OCI-LY1 (cell line): ENCODE results near the gene ARHGEF6.
A peak's percentile ranks its signal among the peaks of the same experiment; 100 is the strongest.

ENCODE experiments used
- H2AFZ ChIP-seq: fragments of 200-600 bp; sonication (generic), shearing (Covaris generic); 2 replicates; pipeline ENCODE4 v1.6.0; 2014; ENCODE audit warnings: antibody characterized with exemption, mild to moderate bottlenecking, low read length
- H3F3A ChIP-seq: fragments of 200-600 bp; sonication (generic), shearing (Covaris generic); 2 replicates; pipeline ENCODE4 v1.6.0; 2014; ENCODE audit warnings: mild to moderate bottlenecking, antibody characterized with exemption, low read length, moderate library complexity; ENCODE audit not compliant: insufficient read depth
- H3K27ac ChIP-seq: fragments of 200-600 bp; sonication (generic); 2 replicates; pipeline ENCODE4 v1.5.1; 2014; ENCODE audit warnings: low read length, mixed run types, mild to moderate bottlenecking, low read depth; ENCODE audit not compliant: poor library complexity, severe bottlenecking
- H3K27me3 ChIP-seq: fragments of 200-600 bp; sonication (generic); 2 replicates; pipeline ENCODE4 v1.6.0; 2014; ENCODE audit warnings: antibody characterized with exemption, mild to moderate bottlenecking, low read length, moderate library complexity; ENCODE audit not compliant: insufficient read depth
- H3K36me3 ChIP-seq: fragments of 200-600 bp; sonication (generic); 2 replicates; pipeline ENCODE4 v1.6.1; 2014; ENCODE audit warnings: mild to moderate bottlenecking, antibody characterized with exemption, low read length, moderate library complexity, mixed read lengths; ENCODE audit not compliant: insufficient read depth
- H3K4me1 ChIP-seq: fragments of 200-600 bp; sonication (generic); 2 replicates; pipeline ENCODE4 v1.5.1; 2014; ENCODE audit warnings: mild to moderate bottlenecking, low read length, moderate library complexity; ENCODE audit not compliant: insufficient read depth, severe bottlenecking
- H3K4me2 ChIP-seq: fragments of 200-600 bp; sonication (generic), shearing (Covaris generic); 2 replicates; pipeline ENCODE4 v1.6.1; 2014; ENCODE audit warnings: low read length
- H3K4me3 ChIP-seq: fragments of 200-600 bp; sonication (generic); 2 replicates; pipeline ENCODE4 v1.5.1; 2014; ENCODE audit warnings: low read length, low read depth, mild to moderate bottlenecking, mixed read lengths; ENCODE audit not compliant: poor library complexity, severe bottlenecking
- H3K79me2 ChIP-seq: fragments of 200-600 bp; shearing (Covaris generic); 2 replicates; pipeline ENCODE4 v1.6.1; 2016; ENCODE audit warnings: mixed run types, low read length, mixed read lengths; ENCODE audit not compliant: insufficient read depth
- H3K9ac ChIP-seq: fragments of 200-600 bp; sonication (generic), shearing (Covaris generic); 2 replicates; pipeline ENCODE4 v1.6.1; 2014; ENCODE audit warnings: mild to moderate bottlenecking, low read length, mixed read lengths
- H3K9me2 ChIP-seq: fragments of 200-600 bp; sonication (generic), shearing (Covaris generic); 2 replicates; pipeline ENCODE4 v1.6.1; 2014; ENCODE audit warnings: low read depth, mild to moderate bottlenecking, low read length, mixed read lengths
- H3K9me3 ChIP-seq: fragments of 200-600 bp; shearing (Covaris generic); 2 replicates; pipeline ENCODE4 v1.6.1; 2014; ENCODE audit warnings: low read length, mixed read lengths
- H4K20me1 ChIP-seq: fragments of 200-600 bp; sonication (generic), shearing (Covaris generic); 2 replicates; pipeline ENCODE4 v1.6.0; 2016; ENCODE audit warnings: mild to moderate bottlenecking, low read length; ENCODE audit not compliant: insufficient read depth
- EZH2 ChIP-seq: fragments of 200-600 bp; sonication (generic), shearing (Covaris generic); IDR thresholded peaks from 2 replicates; pipeline ENCODE4 v1.8.0; 2017; ENCODE audit warnings: borderline replicate concordance, mixed run types, mild to moderate bottlenecking, antibody characterized with exemption, low read length, moderate library complexity, mixed read lengths
- TF ChIP-seq, protein P1 (sequence below): fragments of 200-600 bp; sonication (generic), shearing (Covaris generic); IDR thresholded peaks from 2 replicates; pipeline ENCODE4 v1.5.1; 2017; ENCODE audit warnings: mild to moderate bottlenecking, antibody characterized with exemption, low read length, moderate library complexity, mixed read lengths

ARHGEF6 gene, protein sequence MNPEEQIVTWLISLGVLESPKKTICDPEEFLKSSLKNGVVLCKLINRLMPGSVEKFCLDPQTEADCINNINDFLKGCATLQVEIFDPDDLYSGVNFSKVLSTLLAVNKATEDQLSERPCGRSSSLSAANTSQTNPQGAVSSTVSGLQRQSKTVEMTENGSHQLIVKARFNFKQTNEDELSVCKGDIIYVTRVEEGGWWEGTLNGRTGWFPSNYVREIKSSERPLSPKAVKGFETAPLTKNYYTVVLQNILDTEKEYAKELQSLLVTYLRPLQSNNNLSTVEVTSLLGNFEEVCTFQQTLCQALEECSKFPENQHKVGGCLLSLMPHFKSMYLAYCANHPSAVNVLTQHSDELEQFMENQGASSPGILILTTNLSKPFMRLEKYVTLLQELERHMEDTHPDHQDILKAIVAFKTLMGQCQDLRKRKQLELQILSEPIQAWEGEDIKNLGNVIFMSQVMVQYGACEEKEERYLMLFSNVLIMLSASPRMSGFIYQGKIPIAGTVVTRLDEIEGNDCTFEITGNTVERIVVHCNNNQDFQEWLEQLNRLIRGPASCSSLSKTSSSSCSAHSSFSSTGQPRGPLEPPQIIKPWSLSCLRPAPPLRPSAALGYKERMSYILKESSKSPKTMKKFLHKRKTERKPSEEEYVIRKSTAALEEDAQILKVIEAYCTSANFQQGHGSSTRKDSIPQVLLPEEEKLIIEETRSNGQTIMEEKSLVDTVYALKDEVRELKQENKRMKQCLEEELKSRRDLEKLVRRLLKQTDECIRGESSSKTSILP

GRCh38 chrX:136780763-136781162 lies at the start of gene ARHGEF6:
Gene ARHGEF6, minus strand, starts transcription at chrX:136780932. Its CDS starts 50 bp downstream, at chrX:136780882.
- no peaks in the 10 kb centered on the region for H4K20me1 ChIP-seq
- TF ChIP-seq EZH2: no peak
- TF ChIP-seq, protein P1, sequence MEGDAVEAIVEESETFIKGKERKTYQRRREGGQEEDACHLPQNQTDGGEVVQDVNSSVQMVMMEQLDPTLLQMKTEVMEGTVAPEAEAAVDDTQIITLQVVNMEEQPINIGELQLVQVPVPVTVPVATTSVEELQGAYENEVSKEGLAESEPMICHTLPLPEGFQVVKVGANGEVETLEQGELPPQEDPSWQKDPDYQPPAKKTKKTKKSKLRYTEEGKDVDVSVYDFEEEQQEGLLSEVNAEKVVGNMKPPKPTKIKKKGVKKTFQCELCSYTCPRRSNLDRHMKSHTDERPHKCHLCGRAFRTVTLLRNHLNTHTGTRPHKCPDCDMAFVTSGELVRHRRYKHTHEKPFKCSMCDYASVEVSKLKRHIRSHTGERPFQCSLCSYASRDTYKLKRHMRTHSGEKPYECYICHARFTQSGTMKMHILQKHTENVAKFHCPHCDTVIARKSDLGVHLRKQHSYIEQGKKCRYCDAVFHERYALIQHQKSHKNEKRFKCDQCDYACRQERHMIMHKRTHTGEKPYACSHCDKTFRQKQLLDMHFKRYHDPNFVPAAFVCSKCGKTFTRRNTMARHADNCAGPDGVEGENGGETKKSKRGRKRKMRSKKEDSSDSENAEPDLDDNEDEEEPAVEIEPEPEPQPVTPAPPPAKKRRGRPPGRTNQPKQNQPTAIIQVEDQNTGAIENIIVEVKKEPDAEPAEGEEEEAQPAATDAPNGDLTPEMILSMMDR: no peak
- H3K27ac ChIP-seq: peak within 1 kb of the TSS; percentile 80
- H3K4me3 ChIP-seq: peak within 1 kb of the TSS; percentile 68
- no peaks in the 10 kb centered on the region for H3K9me2 ChIP-seq
- peaks cover 3% of the 10 kb centered on the region; the same call in 1 of the 2 replicates for H3K36me3 ChIP-seq
- H3K4me1 ChIP-seq: peaks cover 36% of the 10 kb centered on the region
- H3K27me3 ChIP-seq: no peaks in the 10 kb centered on the region
- H3K4me2 ChIP-seq: peak within 1 kb of the TSS; percentile 76
- H2AFZ ChIP-seq: peak within 1 kb of the TSS; percentile 78; the same call in 1 of the 2 replicates
- H3K9me3 ChIP-seq: no peaks in the 10 kb centered on the region
- H3F3A ChIP-seq: no peaks in the 10 kb centered on the region
- H3K79me2 ChIP-seq: no peaks in the 10 kb centered on the region; the same call in 1 of the 2 replicates
- peak within 1 kb of the TSS; percentile 78 for H3K9ac ChIP-seq

DNA sequence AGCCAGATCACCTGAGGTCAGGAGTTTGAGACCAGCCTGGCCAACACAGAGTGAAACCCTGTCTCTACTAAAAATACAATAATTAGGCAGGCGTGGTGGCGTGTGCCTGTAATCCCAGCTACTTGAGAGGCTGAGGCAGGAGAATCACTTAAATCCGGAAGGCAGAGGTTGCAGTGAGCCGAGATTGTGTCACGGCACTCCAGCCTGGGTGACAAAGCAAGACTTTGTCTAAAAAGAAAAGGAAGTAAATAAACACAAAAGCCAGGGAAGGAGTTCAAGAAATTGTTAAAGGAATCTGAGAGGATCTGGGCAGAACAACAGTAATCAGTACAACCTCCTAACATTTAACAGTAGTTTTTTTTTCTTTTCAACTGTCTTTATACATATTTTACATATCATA lies 48.7 kb upstream of the ARHGEF6 start:
- Histone ChIP-seq H3K4me1 (no peaks in the 10 kb centered on the region), H3K9me3 (no peaks in the 10 kb centered on the region), H3K27me3 (no peaks in the 10 kb centered on the region), H3K4me2 (no peak overlapping the region), H3K79me2 (no peaks in the 10 kb centered on the region), H3K9ac (no peak overlapping the region), H3K27ac (no peak overlapping the region), H3K9me2 (no peaks in the 10 kb centered on the region), H3F3A (no peaks in the 10 kb centered on the region), H3K36me3 (no peaks in the 10 kb centered on the region), H2AFZ (no peak overlapping the region), H4K20me1 (no peaks in the 10 kb centered on the region), H3K4me3 (no peak overlapping the region)
- TF ChIP-seq EZH2: no peak
- TF ChIP-seq, protein P1: no peak

DNA sequence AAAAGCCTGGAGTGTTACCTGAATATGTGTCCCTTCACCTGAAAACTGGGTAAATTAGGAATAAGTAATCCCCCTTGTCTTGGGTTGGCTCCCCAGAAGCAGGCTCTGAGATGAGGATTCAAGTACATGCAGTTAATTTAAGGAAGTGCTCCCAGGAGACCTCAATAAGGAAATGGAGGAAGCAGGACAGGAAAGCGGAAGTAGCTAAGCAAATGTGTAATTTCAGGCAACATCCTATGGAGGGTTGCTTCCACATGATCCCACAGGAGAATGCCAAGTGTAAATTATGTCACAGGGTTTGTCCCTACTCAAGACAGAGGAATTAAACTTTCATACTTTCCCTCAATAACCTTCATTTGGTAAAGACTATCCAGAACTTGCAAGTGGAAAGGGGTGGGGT lies 48.1 kb upstream of the ARHGEF6 start:
- no peak overlapping the region for H3K9ac ChIP-seq
- no peak overlapping the region for H3K27ac ChIP-seq
- H3K79me2 ChIP-seq: no peaks in the 10 kb centered on the region
- TF ChIP-seq, protein P1: no peak
- no peak for TF ChIP-seq EZH2
- H3K27me3 ChIP-seq: no peaks in the 10 kb centered on the region
- H3K4me3 ChIP-seq: no peak overlapping the region
- H3K4me1 ChIP-seq: no peaks in the 10 kb centered on the region
- no peak overlapping the region for H2AFZ ChIP-seq
- H3F3A ChIP-seq: no peaks in the 10 kb centered on the region
- H3K36me3 ChIP-seq: no peaks in the 10 kb centered on the region
- no peaks in the 10 kb centered on the region for H3K9me3 ChIP-seq
- no peaks in the 10 kb centered on the region for H3K9me2 ChIP-seq
- H4K20me1 ChIP-seq: no peaks in the 10 kb centered on the region
- H3K4me2 ChIP-seq: no peak overlapping the region
